GM12878 (cell line): Measurements from ENCODE around the gene SCN3B. TPM values are rescaled to one million over a fixed set of nuclear protein-coding genes. Genes with fewer than 3 reads are reported as not detected.

Experiments used
- ATAC-seq: fragments of 200-7000 bp; cut with Tn5 transposase; 3 replicates; pipeline ENCODE4 v1.9.1; 2020; ENCODE audit warnings: mild to moderate bottlenecking, moderate library complexity
- BruUV-seq: library from RNA; stranded (reverse); fragments of 400-500 nt; replicated peaks from 2 replicates; lab custom pipeline; 2021; lab: Mats Ljungman, UMichigan
- CTCF ChIA-PET: fragments of 300-600 bp; sonication (Branson Sonifier 250); formaldehyde crosslinking; extraction: SDS; loops from one replicate; lab custom pipeline; 2021; ENCODE audit warnings: inconsistent platforms; lab: Yijun Ruan, JAX
- POLR2A ChIA-PET: fragments of 350-600 bp; formaldehyde crosslinking; extraction: SDS; loops from one replicate; lab custom pipeline; 2021; ENCODE audit warnings: inconsistent platforms; lab: Charles Lee
- RAD21 ChIA-PET: fragments of 300-600 bp; sonication (Branson Sonifier 250); formaldehyde crosslinking; loops from one replicate; lab custom pipeline; 2023; ENCODE audit warnings: antibody characterized with exemption; ENCODE audit not compliant: unreplicated experiment; lab: Charles Lee
- SMC1A ChIA-PET: fragments of 300-600 bp; sonication (Branson Sonifier 250); formaldehyde crosslinking; loops from one replicate; lab custom pipeline; 2023; ENCODE audit not compliant: unreplicated experiment, uncharacterized antibody; lab: Charles Lee
- DNase-seq: peaks from one replicate; pipeline ENCODE4 v3.0.0-alpha.2; 2011; ENCODE audit warnings: low read depth, low spot score
- FAIRE-seq: peaks from 3 replicates; lab custom pipeline; 2011; peaks lifted over from hg19 to GRCh38; lab: Jason Lieb, UNC
- H2AFZ ChIP-seq: 2 replicates; pipeline ENCODE4 v1.6.0; 2011; ENCODE audit warnings: low read depth, low read length, control low read depth; ENCODE audit not compliant: control insufficient read depth
- H3K27ac ChIP-seq: 2 replicates; pipeline ENCODE4 v1.5.1; 2011; ENCODE audit warnings: control low read depth; ENCODE audit not compliant: control insufficient read depth, insufficient read depth
- H3K27me3 ChIP-seq, 2 experiments: replicated peaks in 1 of 2; 2 replicates each; pipeline versions ENCODE4 v1.6.0 to v1.6.1; 2011; ENCODE audit warnings: low read length in 1 of 2; ENCODE audit not compliant: control insufficient read depth in 2 of 2, insufficient read depth in 2 of 2
- H3K36me3 ChIP-seq, 2 experiments: 2 replicates each; pipeline ENCODE4 v1.5.1; 2011; ENCODE audit warnings: low read length in 1 of 2; ENCODE audit not compliant: control insufficient read depth in 2 of 2, insufficient read depth in 2 of 2
- H3K4me1 ChIP-seq: 2 replicates; pipeline ENCODE4 v1.6.1; 2011; ENCODE audit warnings: mild to moderate bottlenecking, low read length, moderate library complexity, mixed read lengths; ENCODE audit not compliant: control insufficient read depth, insufficient read depth
- H3K4me2 ChIP-seq: 2 replicates; pipeline ENCODE4 v1.6.0; 2011; ENCODE audit warnings: control low read depth; ENCODE audit not compliant: control insufficient read depth, insufficient read depth
- H3K4me3 ChIP-seq: fragments of 200-600 bp; sonication (generic); 2 replicates; pipeline ENCODE4 v1.5.1; 2016
- H3K79me2 ChIP-seq: 2 replicates; pipeline ENCODE4 v1.6.0; 2011; ENCODE audit warnings: low read length; ENCODE audit not compliant: control insufficient read depth, insufficient read depth
- H3K9ac ChIP-seq: 2 replicates; pipeline ENCODE4 v1.8.0; 2011; ENCODE audit warnings: low read length, control low read depth, mixed read lengths; ENCODE audit not compliant: control insufficient read depth, insufficient read depth
- H3K9me3 ChIP-seq: replicated peaks from 3 replicates; pipeline ENCODE4 v1.5.1; 2011; ENCODE audit warnings: mild to moderate bottlenecking, low read length; ENCODE audit not compliant: control insufficient read depth, insufficient read depth
- H4K20me1 ChIP-seq: 2 replicates; pipeline ENCODE4 v1.6.0; 2011; ENCODE audit not compliant: control insufficient read depth, insufficient read depth
- CHD4 ChIP-seq: fragments of 200-600 bp; sonication (generic); IDR thresholded peaks from 2 replicates; pipeline ENCODE4 v1.6.1; 2016; ENCODE audit warnings: mild to moderate bottlenecking
- E2F8 ChIP-seq: fragments of 450-650 bp; IDR thresholded peaks from 2 replicates; pipeline ENCODE4 v1.6.1; 2018; ENCODE audit warnings: mild to moderate bottlenecking, low read depth, moderate library complexity; ENCODE audit not compliant: partially characterized antibody
- HCFC1 ChIP-seq: fragments of 150-350 bp; IDR thresholded peaks from 2 replicates; pipeline ENCODE4 v1.6.1; 2014; ENCODE audit warnings: low read length
- KDM1A ChIP-seq: fragments of 200-600 bp; sonication (generic); IDR thresholded peaks from 2 replicates; pipeline ENCODE4 v1.6.1; 2016; ENCODE audit warnings: borderline replicate concordance
- MYB ChIP-seq: fragments of 150-350 bp; IDR thresholded peaks from 2 replicates; pipeline ENCODE4 v1.6.1; 2014; ENCODE audit warnings: mild to moderate bottlenecking, low read depth, low read length, borderline replicate concordance
- RCOR1 ChIP-seq: conservative IDR thresholded peaks from 2 replicates; pipeline ENCODE4 v1.6.1; 2012; ENCODE audit warnings: low read depth, low read length, improper control_type of control experiment
- SMAD5 ChIP-seq: IDR thresholded peaks from 2 replicates; pipeline ENCODE4 v1.6.1; 2016; ENCODE audit warnings: antibody characterized with exemption, low read depth
- SREBF2 ChIP-seq: IDR thresholded peaks from 2 replicates; pipeline ENCODE4 v1.6.1; 2012; ENCODE audit warnings: mild to moderate bottlenecking, low read length
- SUPT20H ChIP-seq: IDR thresholded peaks from 2 replicates; pipeline ENCODE4 v1.6.1; 2011; ENCODE audit warnings: low read depth, mild to moderate bottlenecking, low read length, moderate library complexity, borderline replicate concordance; ENCODE audit not compliant: control insufficient read depth
- ZSCAN29 ChIP-seq: fragments of 450-650 bp; IDR thresholded peaks from 2 replicates; pipeline ENCODE4 v1.6.1; 2017; ENCODE audit warnings: mild to moderate bottlenecking, moderate library complexity
- WGBS: methylation state at CpG from one replicate; pipeline ENCODE4 v1.1.6; 2016; ENCODE audit warnings: low lambda C conversion rate; ENCODE audit not compliant: insufficient replicate concordance, insufficient coverage; ENCODE audit errors: missing lambda C conversion rate; 5-methylcytosine and 5-hydroxymethylcytosine counted together
- in situ Hi-C: fragments of 300-500 bp; cut with MboI; formaldehyde crosslinking; loops from 9 replicates; pipeline ENCODE4 v1.14.3; 2018; ENCODE audit warnings: mixed read lengths
- intact Hi-C: fragments of 100-400 bp; cut with micrococcal nuclease; formaldehyde crosslinking; loops from one replicate; pipeline ENCODE4 v1.14.2; 2022; ENCODE audit not compliant: unreplicated experiment
- polyA plus RNA-seq, 11 experiments: library from polyadenylated mRNA; depleted of rRNA in 4 of 11; unstranded in 6 of 11; stranded (reverse) in 5 of 11; fragments of >200 nt; fragmentation: Nextera tagmentation in 4 of 11; fragmentation: Illumina TruSeq in 1 of 11; extraction: Ambion mirVana in 4 of 11; extraction: Trizol in 1 of 11; gene quantifications; 1 replicate in 1 of 11; 2 replicates in 10 of 11; pipeline versions ENCODE4 v1.2.1 to v1.2.3, GENCODE V29; 2011 to 2016; ENCODE audit warnings: inconsistent platforms in 2 of 11, missing spikeins in 2 of 11, low read depth in 1 of 11
- total RNA-seq, 4 experiments: library from RNA; depleted of rRNA in 3 of 4; stranded (reverse); fragments of >200 nt in 3 of 4; fragmentation: Illumina TruSeq in 1 of 4; extraction: Trizol in 1 of 4; gene quantifications; 2 replicates each; pipeline versions ENCODE4 v1.2.1 to v1.2.3, GENCODE V29; 2013 to 2021

Gene SCN3B
- total and polyA plus RNA-seq, 10 of the 15 experiments (the other 5 are each of a cell fraction or from before 2014, with no cell fraction given) = 0.01 to 0.12 (median 0.09) TPM; not detected in 7

GRCh38 chr11:123581651-123582399 lies 72.6 kb downstream of the SCN3B start:
- intact Hi-C loops = no loop called here
- no peaks in the 10 kb centered on the region for H3K9me3 ChIP-seq
- no peaks in the 10 kb centered on the region for H3K27me3 ChIP-seq
- CTCF ChIA-PET = interaction anchor here (0.9 to 3.6 kb wide), 13 partner anchors 10 to 175 kb away, joined by 3 to 62 read pairs (median 3); no protein-coding TSS in a partner anchor
- H3K4me2 ChIP-seq = no peak overlapping the region
- SMC1A ChIA-PET = interaction anchor here (1.1 to 3.2 kb wide), 4 partner anchors 124 to 130 kb away, joined by 3 to 18 read pairs (median 4); no protein-coding TSS in a partner anchor
- H2AFZ ChIP-seq = no peak overlapping the region
- ATAC-seq (no peak), FAIRE-seq (no peak), DNase-seq (no peak)
- WGBS = 56% methylated on average over 22 of the region's 22 CpGs
- no peak overlapping the region for H3K9ac ChIP-seq
- H3K36me3 ChIP-seq = peaks cover 0 to 14% of the 10 kb centered on the region in 2 experiments; a peak in 2 of 4 replicates
- POLR2A ChIA-PET = interaction anchor here (0.6 kb wide), 1 partner anchor 79 kb away, joined by 3 read pairs; no protein-coding TSS in a partner anchor
- H4K20me1 ChIP-seq = no peaks in the 10 kb centered on the region; the same call in 1 of the 2 replicates
- H3K4me1 ChIP-seq = no peaks in the 10 kb centered on the region
- TF ChIP-seq HCFC1 = no peak
- TF ChIP-seq MYB = no peak
- no peak for TF ChIP-seq E2F8
- no peak for TF ChIP-seq KDM1A
- no peak for TF ChIP-seq CHD4
- no peak for TF ChIP-seq SUPT20H
- no peak for TF ChIP-seq RCOR1
- no peak for TF ChIP-seq SMAD5
- no peak for TF ChIP-seq SREBF2
- no peak for TF ChIP-seq ZSCAN29
- no TSS peak for BruUV-seq
- no peak overlapping the region for H3K4me3 ChIP-seq
- H3K27ac ChIP-seq = no peak overlapping the region
- H3K79me2 ChIP-seq = no peaks in the 10 kb centered on the region
- RAD21 ChIA-PET = interaction anchor here (1.6 to 1.8 kb wide), 2 partner anchors 70 to 126 kb away, joined by 11 to 24 read pairs; no protein-coding TSS in a partner anchor
- in situ Hi-C loops = loop anchor here (5.0 kb wide), 1 partner anchor 125 kb away; no protein-coding TSS in a partner anchor
